OCI-M1 (cell line): Measurements from ENCODE around the gene ABCF3.

Experiments used
- DNase-seq: peaks from one replicate; lab custom pipeline; 2025; lab: John Stamatoyannopoulos, UW

ABCF3 gene

GRCh38 chr3:184185461-184186183 lies 377 bp upstream of the ABCF3 start:
- peak; percentile 99 for DNase-seq

GRCh38 chr3:184186902-184187207 lies 856 bp downstream of the ABCF3 start:
- no peak for DNase-seq

GRCh38 chr3:184188080-184188479 lies 2.1 kb downstream of the ABCF3 start:
- DNase-seq: no peak

GRCh38 chr3:184189421-184189820 lies 3.4 kb downstream of the ABCF3 start:
- DNase-seq: no peak

DNA sequence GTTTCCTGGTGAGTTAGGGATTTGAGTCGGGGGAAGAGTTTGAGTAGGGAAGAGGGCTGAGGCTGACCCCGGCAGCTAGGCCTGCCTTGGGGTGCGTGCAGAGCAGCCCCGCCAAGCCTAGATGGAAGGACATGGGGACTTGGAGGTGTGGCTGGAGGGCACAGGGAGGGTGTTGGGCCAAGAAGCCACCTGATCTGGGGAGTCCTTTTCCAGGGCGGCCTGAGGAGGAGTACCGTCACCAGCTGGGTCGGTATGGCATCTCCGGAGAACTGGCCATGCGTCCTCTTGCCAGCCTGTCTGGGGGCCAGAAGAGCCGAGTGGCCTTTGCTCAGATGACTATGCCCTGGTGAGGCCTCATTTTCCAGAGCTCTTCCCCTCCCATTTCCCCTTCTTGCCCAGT lies 6.9 kb downstream of the ABCF3 start:
- no peak for DNase-seq

GRCh38 chr3:184193991-184194539 lies 8.1 kb downstream of the ABCF3 start:
- no peak for DNase-seq

GRCh38 chr3:184196536-184196935 lies 10.5 kb downstream of the ABCF3 start:
- DNase-seq: no peak

- no peak for DNase-seq
These were observed 12.5 kb downstream of the ABCF3 start for GRCh38 chr3:184198509-184198908.

DNA sequence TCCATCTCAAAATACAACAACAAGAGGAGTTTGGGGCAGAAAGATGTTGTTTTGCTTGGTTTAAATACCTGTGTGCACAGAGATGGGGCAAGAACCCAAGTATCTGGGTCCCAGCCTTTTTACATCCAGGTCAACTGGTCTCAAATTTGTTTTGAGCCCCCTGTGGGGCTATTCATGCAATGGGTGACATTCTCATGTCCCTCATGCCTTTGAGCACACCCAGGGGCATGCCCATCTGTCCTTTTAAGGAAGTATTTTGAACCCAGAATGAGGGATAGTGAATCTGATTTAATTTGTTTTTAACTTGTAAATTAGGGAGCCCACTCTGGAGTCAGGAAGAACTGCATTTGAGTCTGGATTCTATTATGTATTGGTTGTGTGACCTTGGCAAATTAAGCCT lies 14.8 kb downstream of the ABCF3 start:
- no peak for DNase-seq

GRCh38 chr3:184203526-184203925 lies 17.5 kb downstream of the ABCF3 start:
- no peak for DNase-seq

- no peak for DNase-seq
These were observed 23.3 kb downstream of the ABCF3 start for GRCh38 chr3:184209146-184209923.

- no peak for DNase-seq
These were observed 25.3 kb downstream of the ABCF3 start for GRCh38 chr3:184211297-184211696.

DNA sequence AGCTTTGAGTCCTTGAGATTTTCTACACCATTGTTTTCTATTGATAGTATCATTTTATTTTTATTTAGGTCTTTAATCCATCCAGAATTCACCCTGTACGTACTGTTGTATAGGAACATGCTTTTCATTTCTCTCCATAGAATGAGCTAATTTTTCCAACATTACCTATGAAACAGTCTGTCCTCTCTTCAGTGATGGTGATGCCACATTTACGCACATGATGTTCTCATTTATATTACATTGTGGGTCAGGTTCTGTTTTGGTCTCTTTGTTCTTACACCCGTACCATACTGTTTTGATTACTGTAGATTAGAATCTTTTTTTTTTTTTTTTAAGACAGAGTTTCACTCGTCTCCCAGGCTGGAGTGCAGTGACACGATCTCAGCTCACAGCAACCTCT lies 25.7 kb downstream of the ABCF3 start:
- no peak for DNase-seq

DNA sequence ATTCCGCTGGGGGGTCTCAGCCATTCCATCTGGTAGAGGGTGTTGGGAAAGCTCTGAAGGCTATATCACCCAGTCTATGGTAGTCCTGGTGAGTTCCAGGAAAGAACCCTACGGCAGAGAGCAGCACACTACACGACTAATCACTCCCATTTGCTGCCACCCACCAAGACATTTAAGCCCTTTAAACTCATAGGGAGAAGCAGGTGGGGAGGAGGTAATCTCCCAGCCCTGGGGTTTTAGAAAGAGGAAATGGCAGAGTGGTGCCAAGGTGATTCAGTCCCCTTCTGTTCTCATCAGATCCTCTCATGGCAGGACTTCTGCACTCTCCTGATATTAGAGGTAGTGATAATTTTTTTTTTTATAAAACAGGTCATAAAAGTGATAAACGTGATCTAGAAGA lies 32.8 kb downstream of the ABCF3 start:
- DNase-seq: no peak

- no peak for DNase-seq
These were observed 36.5 kb downstream of the ABCF3 start for GRCh38 chr3:184222521-184222920.

DNA sequence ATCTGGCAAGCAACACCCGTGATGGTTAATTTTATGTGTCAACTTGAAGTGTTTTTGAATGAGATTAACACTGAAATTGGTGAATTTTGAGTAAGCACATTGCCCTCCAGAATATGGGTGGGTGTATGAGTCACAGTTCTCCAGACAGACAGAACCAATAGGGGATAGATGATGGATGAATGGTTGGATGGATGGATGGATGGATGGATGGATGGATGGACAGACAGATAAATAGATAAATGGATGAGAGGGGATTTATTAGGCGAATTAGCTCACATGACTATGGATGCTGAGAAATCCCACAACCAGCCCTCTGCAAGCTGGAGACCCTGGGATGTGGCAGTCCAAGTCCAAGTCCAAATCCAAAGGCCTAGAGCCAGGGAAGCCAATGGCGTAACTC lies 37.9 kb downstream of the ABCF3 start:
- no peak for DNase-seq

DNA sequence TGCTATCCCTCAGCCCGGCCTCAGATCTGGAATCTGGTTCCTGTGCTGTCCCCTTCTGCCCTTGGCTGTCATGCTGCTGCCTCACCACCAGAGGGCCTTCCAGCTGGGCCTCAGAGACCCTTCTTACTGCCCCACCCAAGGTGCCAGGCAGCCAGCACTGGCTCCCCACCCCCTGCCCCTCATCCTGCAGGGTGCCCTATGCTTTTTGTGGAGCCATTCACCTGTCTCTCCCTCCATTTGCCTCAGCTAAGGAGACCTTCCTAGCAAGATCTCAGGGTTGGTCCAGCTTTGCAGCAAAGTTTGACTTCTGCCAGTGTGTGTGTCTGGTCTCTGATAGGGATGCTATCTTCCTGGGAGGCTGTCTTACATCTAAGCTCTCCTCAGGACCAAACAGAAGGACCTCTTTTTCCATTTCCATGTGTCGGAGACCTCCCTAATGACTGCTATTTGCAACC lies 41.5 kb downstream of the ABCF3 start:
- DNase-seq: peak; percentile 32

GRCh38 chr3:184228376-184229137 lies 42.6 kb downstream of the ABCF3 start:
- no peak for DNase-seq

DNA sequence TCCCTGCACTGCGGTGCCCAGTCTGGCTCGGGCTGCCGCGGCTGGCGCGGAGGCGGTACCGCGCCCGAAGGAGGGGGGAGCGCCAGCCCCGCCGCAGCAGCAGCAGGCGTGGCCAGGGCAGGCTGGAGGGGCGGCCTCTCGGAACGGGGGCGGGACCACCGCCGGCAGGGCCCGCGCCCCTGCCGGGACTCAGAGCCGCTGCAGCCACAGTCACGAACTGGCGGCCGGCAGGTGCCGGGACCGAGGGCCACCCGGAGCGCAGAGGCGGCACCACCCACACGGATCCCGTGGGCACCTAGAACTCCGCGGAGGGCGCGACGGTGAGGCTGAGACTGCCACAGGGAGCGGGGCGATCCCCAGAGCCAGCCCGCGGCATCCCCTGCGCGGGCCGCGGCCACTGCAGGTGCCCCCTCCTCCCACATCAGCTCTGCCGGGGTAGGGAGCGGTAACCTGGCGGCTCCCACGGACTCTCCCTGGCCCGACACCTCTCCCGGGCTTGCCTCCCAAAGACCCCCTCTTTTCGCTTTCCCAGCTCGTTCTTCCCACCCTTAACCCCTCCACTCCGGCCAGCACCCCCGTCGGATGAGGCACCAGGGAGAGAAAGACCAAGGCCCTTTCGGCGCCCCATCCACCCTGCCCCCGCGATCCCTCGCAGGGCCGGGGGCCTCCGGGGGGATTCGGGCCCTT lies 43.5 kb downstream of the ABCF3 start, which contains the start of gene VWA5B2:
Gene VWA5B2 (plus strand): TSS at position 192 of the 687 bp plus-strand sequence. CDS start 944 bp downstream, outside the sequence.
- peak; percentile 49 for DNase-seq

DNA sequence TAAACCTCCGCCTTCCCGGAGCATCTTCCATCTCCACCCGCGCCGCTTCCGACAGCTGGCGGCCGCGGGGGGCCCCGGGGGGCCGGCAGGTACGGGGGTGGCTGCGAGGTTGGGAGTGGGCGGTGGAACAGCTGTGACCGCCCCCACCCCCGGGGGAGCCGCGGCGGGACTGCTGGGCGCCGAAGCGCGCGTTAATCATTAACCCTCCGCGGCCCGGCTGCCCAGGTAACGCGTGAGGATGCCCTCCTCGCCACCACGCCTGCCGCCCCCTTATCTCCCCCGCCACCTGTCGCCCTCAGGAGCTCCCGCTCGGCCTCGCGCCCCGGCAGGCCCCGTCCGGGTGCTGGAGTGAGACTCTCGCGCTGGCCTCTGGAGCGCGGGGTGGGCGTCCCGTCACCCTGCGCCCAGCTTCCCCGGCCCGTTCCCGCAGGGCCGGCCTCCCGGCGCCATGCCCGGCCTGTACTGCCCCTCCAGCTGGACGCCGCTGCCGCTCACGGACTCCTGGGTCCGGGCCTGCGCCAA lies 44.1 kb downstream of the ABCF3 start:
- no peak for DNase-seq
